Measurements from ENCODE around the gene ABLIM2.

The ABLIM2 gene

GRCh38 chr4:8041172-8041571 lies 117.4 kb downstream of the ABLIM2 start:
- intact Hi-C loops (cut with DNase I): no loop called here
- DNase-seq: peak in 1 of 10 donors; percentile 80

- peak in 1 of 10 donors; percentile 71 for DNase-seq
- intact Hi-C loops (cut with DNase I): no loop called here
Observed at GRCh38 chr4:8040607-8041006, 118.0 kb downstream of the ABLIM2 start.

GRCh38 chr4:8039853-8040252 lies 118.8 kb downstream of the ABLIM2 start:
- intact Hi-C loops (cut with DNase I): no loop called here
- no peak for DNase-seq

GRCh38 chr4:8039290-8039689 lies 119.3 kb downstream of the ABLIM2 start:
- DNase-seq: no peak
- intact Hi-C loops (cut with DNase I): no loop called here

GRCh38 chr4:8038719-8039251 lies 119.8 kb downstream of the ABLIM2 start:
- intact Hi-C loops (cut with DNase I): no loop called here
- no peak for DNase-seq

- no peak for DNase-seq
- intact Hi-C loops (cut with DNase I): no loop called here
Observed at GRCh38 chr4:8038083-8038482, 120.5 kb downstream of the ABLIM2 start.

GRCh38 chr4:8037150-8037769 lies 121.4 kb downstream of the ABLIM2 start:
- no peak for DNase-seq
- intact Hi-C loops (cut with DNase I): no loop called here

- intact Hi-C loops (cut with DNase I): no loop called here
- no peak for DNase-seq
Observed at GRCh38 chr4:8035371-8035780, 123.2 kb downstream of the ABLIM2 start.

- DNase-seq: no peak
- intact Hi-C loops (cut with DNase I): no loop called here
Observed at GRCh38 chr4:8033829-8034528, 124.6 kb downstream of the ABLIM2 start.

- intact Hi-C loops (cut with DNase I): no loop called here
- DNase-seq: no peak
Observed at GRCh38 chr4:8033067-8033755, 125.4 kb downstream of the ABLIM2 start.

- no peak for DNase-seq
- intact Hi-C loops (cut with DNase I): no loop called here
Observed at GRCh38 chr4:8032381-8032780, 126.2 kb downstream of the ABLIM2 start.

- intact Hi-C loops (cut with DNase I): no loop called here
- no peak for DNase-seq
Observed at GRCh38 chr4:8030121-8030781, 128.4 kb downstream of the ABLIM2 start.

- no peak for DNase-seq
- intact Hi-C loops (cut with DNase I): loop anchor here (10.0 kb wide), 1 partner anchor 125 kb away; the partner anchor contains the start of gene ABLIM2
Observed at GRCh38 chr4:8029689-8030088, 128.9 kb downstream of the ABLIM2 start.

GRCh38 chr4:8028884-8029568 lies 129.6 kb downstream of the ABLIM2 start:
- DNase-seq: no peak
- intact Hi-C loops (cut with DNase I): loop anchor here (10.0 kb wide), 1 partner anchor 126 kb away; the partner anchor contains the start of gene ABLIM2

GRCh38 chr4:8028368-8028767 lies 130.2 kb downstream of the ABLIM2 start:
- intact Hi-C loops (cut with DNase I): loop anchor here (10.0 kb wide), 1 partner anchor 126 kb away; the partner anchor contains the start of gene ABLIM2
- no peak for DNase-seq

GRCh38 chr4:8026453-8026852 lies 132.2 kb downstream of the ABLIM2 start:
- DNase-seq: peak in 2 of 10 donors; percentile 58 to 78

GRCh38 chr4:8025668-8026067 lies 132.9 kb downstream of the ABLIM2 start:
- intact Hi-C loops (cut with DNase I): loop anchor here (10.0 kb wide), 1 partner anchor 129 kb away; the partner anchor contains the start of gene ABLIM2
- peak in 1 of 10 donors; percentile 32 for DNase-seq

More at GRCh38 chr4:8026453-8026852, 132.2 kb downstream of the ABLIM2 start:
- intact Hi-C loops (cut with DNase I): loop anchor here (10.0 kb wide), 1 partner anchor 128 kb away; the partner anchor contains the start of gene ABLIM2

- DNase-seq: no peak
- intact Hi-C loops (cut with DNase I): loop anchor here (10.0 kb wide), 1 partner anchor 131 kb away; the partner anchor contains the start of gene ABLIM2
Observed at GRCh38 chr4:8024073-8024786, 134.4 kb downstream of the ABLIM2 start.

- DNase-seq: no peak
- intact Hi-C loops (cut with DNase I): loop anchor here (10.0 kb wide), 1 partner anchor 131 kb away; the partner anchor contains the start of gene ABLIM2
Observed at GRCh38 chr4:8023696-8024033, 134.9 kb downstream of the ABLIM2 start.

All from posterior cingulate gyrus (tissue), 11 donors.